ENCODE measurements around the gene TCFL5.

GRCh38 chr20:62839816-62840215, 21.8 kb downstream of the TCFL5 start:
- TF ChIP-seq CTCF (IDR thresholded peaks at IDR 0.05 in 8 of 11, conservative IDR thresholded peaks at IDR 0.05 in 3 of 11), result no peak
- no peak for TF ChIP-seq POLR2AphosphoS5 (IDR thresholded peaks at IDR 0.05)

All from spleen (tissue), 7 donors.